ENCODE data around the gene GPR17. TPM values are rescaled to one million over a fixed set of nuclear protein-coding genes. Genes with fewer than 3 reads are reported as not detected.

The GPR17 gene
- total and polyA plus RNA-seq, 2 experiments from 2014 or later, result 0.39 TPM; not detected in 1

- Histone ChIP-seq H3K36me3 (replicated peaks; ENCODE audit: insufficient read depth, low read depth) (no peaks in the 10 kb centered on the region), H2AFZ (no peak overlapping the region), H3K4me2 (no peak overlapping the region), H3K4me3 (no peak overlapping the region), H3K27ac (no peak overlapping the region), H3K9me2 (replicated peaks; ENCODE audit: insufficient read depth) (no peaks in the 10 kb centered on the region), H3K4me1 (ENCODE audit: insufficient read depth) (no peaks in the 10 kb centered on the region), H4K20me1 (ENCODE audit: insufficient read depth, poor library complexity, severe bottlenecking) (no peaks in the 10 kb centered on the region), H3K27me3 (no peaks in the 10 kb centered on the region), H3K79me2 (no peaks in the 10 kb centered on the region), H3K9me3 (ENCODE audit: low read depth) (no peaks in the 10 kb centered on the region)
- no peak for DNase-seq (ENCODE audit: low spot score)
- WGBS (ENCODE audit: low lambda C conversion rate, missing lambda C conversion rate), result 91% methylated on average over 2 of the region's 2 CpGs
- TF ChIP-seq EZH2 (IDR thresholded peaks at IDR 0.05; ENCODE audit: borderline replicate concordance) (no peak), EZH2phosphoT487 (IDR thresholded peaks at IDR 0.05; ENCODE audit: low read depth, severe bottlenecking, unreplicated experiment) (no peak)
- TF ChIP-seq, protein P1, sequence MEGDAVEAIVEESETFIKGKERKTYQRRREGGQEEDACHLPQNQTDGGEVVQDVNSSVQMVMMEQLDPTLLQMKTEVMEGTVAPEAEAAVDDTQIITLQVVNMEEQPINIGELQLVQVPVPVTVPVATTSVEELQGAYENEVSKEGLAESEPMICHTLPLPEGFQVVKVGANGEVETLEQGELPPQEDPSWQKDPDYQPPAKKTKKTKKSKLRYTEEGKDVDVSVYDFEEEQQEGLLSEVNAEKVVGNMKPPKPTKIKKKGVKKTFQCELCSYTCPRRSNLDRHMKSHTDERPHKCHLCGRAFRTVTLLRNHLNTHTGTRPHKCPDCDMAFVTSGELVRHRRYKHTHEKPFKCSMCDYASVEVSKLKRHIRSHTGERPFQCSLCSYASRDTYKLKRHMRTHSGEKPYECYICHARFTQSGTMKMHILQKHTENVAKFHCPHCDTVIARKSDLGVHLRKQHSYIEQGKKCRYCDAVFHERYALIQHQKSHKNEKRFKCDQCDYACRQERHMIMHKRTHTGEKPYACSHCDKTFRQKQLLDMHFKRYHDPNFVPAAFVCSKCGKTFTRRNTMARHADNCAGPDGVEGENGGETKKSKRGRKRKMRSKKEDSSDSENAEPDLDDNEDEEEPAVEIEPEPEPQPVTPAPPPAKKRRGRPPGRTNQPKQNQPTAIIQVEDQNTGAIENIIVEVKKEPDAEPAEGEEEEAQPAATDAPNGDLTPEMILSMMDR (IDR thresholded peaks at IDR 0.05; ENCODE audit: poor library complexity), result no peak
These were observed 31.7 kb upstream of the GPR17 start for GRCh38 chr2:127614246-127614645.

GRCh38 chr2:127614731-127615130, 31.2 kb upstream of the GPR17 start:
- H3K36me3 ChIP-seq (replicated peaks; ENCODE audit: insufficient read depth, low read depth), result no peaks in the 10 kb centered on the region
- WGBS (ENCODE audit: low lambda C conversion rate, missing lambda C conversion rate), result 61% methylated on average over 3 of the region's 3 CpGs
- TF ChIP-seq EZH2phosphoT487 (IDR thresholded peaks at IDR 0.05; ENCODE audit: low read depth, severe bottlenecking, unreplicated experiment), result no peak
- no peak for TF ChIP-seq EZH2 (IDR thresholded peaks at IDR 0.05; ENCODE audit: borderline replicate concordance)
- TF ChIP-seq, protein P1 (IDR thresholded peaks at IDR 0.05; ENCODE audit: poor library complexity), result no peak

GRCh38 chr2:127615511-127616166, 30.3 kb upstream of the GPR17 start:
- no peaks in the 10 kb centered on the region for H3K36me3 ChIP-seq (replicated peaks; ENCODE audit: insufficient read depth, low read depth)
- H4K20me1 ChIP-seq (ENCODE audit: insufficient read depth, poor library complexity, severe bottlenecking), result no peaks in the 10 kb centered on the region
- H3K4me3 ChIP-seq, result no peak overlapping the region
- no peaks in the 10 kb centered on the region for H3K27me3 ChIP-seq
- no peak overlapping the region for H2AFZ ChIP-seq
- 84% methylated on average over 18 of the region's 18 CpGs for WGBS (ENCODE audit: low lambda C conversion rate, missing lambda C conversion rate)
- no peaks in the 10 kb centered on the region for H3K4me1 ChIP-seq (ENCODE audit: insufficient read depth)
- TF ChIP-seq, protein P1 (IDR thresholded peaks at IDR 0.05; ENCODE audit: poor library complexity), result no peak
- TF ChIP-seq EZH2phosphoT487 (IDR thresholded peaks at IDR 0.05; ENCODE audit: low read depth, severe bottlenecking, unreplicated experiment) (no peak), EZH2 (IDR thresholded peaks at IDR 0.05; ENCODE audit: borderline replicate concordance) (no peak)
- no peaks in the 10 kb centered on the region for H3K79me2 ChIP-seq
- H3K4me2 ChIP-seq, result no peak overlapping the region
- peak; percentile 2 for DNase-seq (ENCODE audit: low spot score)
- no peak overlapping the region for H3K27ac ChIP-seq
- H3K9me2 ChIP-seq (replicated peaks; ENCODE audit: insufficient read depth), result no peaks in the 10 kb centered on the region
- no peaks in the 10 kb centered on the region for H3K9me3 ChIP-seq (ENCODE audit: low read depth)

More at GRCh38 chr2:127614731-127615130, 31.2 kb upstream of the GPR17 start:
- Histone ChIP-seq H3K9me2 (replicated peaks; ENCODE audit: insufficient read depth) (no peaks in the 10 kb centered on the region), H3K27ac (no peak overlapping the region), H3K27me3 (no peaks in the 10 kb centered on the region), H4K20me1 (ENCODE audit: insufficient read depth, poor library complexity, severe bottlenecking) (no peaks in the 10 kb centered on the region), H3K79me2 (no peaks in the 10 kb centered on the region), H3K4me3 (no peak overlapping the region), H3K4me2 (no peak overlapping the region), H3K9me3 (ENCODE audit: low read depth) (no peaks in the 10 kb centered on the region), H2AFZ (no peak overlapping the region), H3K4me1 (ENCODE audit: insufficient read depth) (no peaks in the 10 kb centered on the region)
- DNase-seq (ENCODE audit: low spot score), result peak; percentile 2
